Spleen (tissue), 13 donors: ENCODE data around the gene SNAPC1. TPM values are rescaled to one million over a fixed set of nuclear protein-coding genes. Genes with fewer than 3 reads are reported as not detected.

ENCODE experiments used
- DNase-seq: peaks from one replicate; pipeline ENCODE4 v3.0.0-alpha.2; 2020
- H3K27ac ChIP-seq, 8 donors: fragments of 200-600 bp; sonication (generic) in 7 of 8; 1 replicate in 4 of 8; 2 replicates in 4 of 8; pipeline versions ENCODE4 v1.5.0 to v1.8.0; 2016 to 2021; ENCODE audit warnings: inconsistent platforms in 4 of 8, mild to moderate bottlenecking in 4 of 8, moderate library complexity in 1 of 8
- H3K27me3 ChIP-seq, 7 donors: fragments of 200-600 bp; sonication (generic) in 6 of 7; replicated peaks in 1 of 7; 1 replicate in 4 of 7; 2 replicates in 3 of 7; pipeline versions ENCODE4 v1.5.0 to v1.8.0; 2016 to 2021; ENCODE audit warnings: inconsistent platforms in 3 of 7, mild to moderate bottlenecking in 1 of 7
- H3K36me3 ChIP-seq, 6 donors: fragments of 200-600 bp; sonication (generic) in 5 of 6; 1 replicate in 4 of 6; 2 replicates in 2 of 6; pipeline versions ENCODE4 v1.5.0 to v1.8.0; 2016 to 2021; ENCODE audit warnings: inconsistent platforms in 2 of 6
- H3K4me1 ChIP-seq, 6 donors: fragments of 200-600 bp; sonication (generic) in 5 of 6; 1 replicate in 3 of 6; 2 replicates in 3 of 6; pipeline versions ENCODE4 v1.5.0 to v1.8.0; 2016 to 2021; ENCODE audit warnings: inconsistent platforms in 3 of 6
- H3K4me3 ChIP-seq, 8 donors: fragments of 200-600 bp; sonication (generic) in 7 of 8; 1 replicate in 4 of 8; 2 replicates in 4 of 8; pipeline versions ENCODE4 v1.5.0 to v1.8.0; 2016 to 2021; ENCODE audit warnings: inconsistent platforms in 4 of 8, mild to moderate bottlenecking in 4 of 8, moderate library complexity in 2 of 8
- H3K9me3 ChIP-seq, 8 donors: fragments of 200-600 bp; sonication (generic) in 7 of 8; 1 replicate in 4 of 8; 2 replicates in 4 of 8; pipeline versions ENCODE4 v1.5.0 to v1.8.0; 2016 to 2021; ENCODE audit warnings: inconsistent platforms in 4 of 8
- POLR2A ChIP-seq, 3 donors: fragments of 450-650 bp; IDR thresholded peaks; one replicate each; pipeline ENCODE4 v1.5.1; 2017; ENCODE audit warnings: antibody characterized with exemption in 3 of 3, mild to moderate bottlenecking in 1 of 3
- POLR2AphosphoS5 ChIP-seq, 3 donors: sonication (generic); formaldehyde crosslinking; IDR thresholded peaks; one replicate each; pipeline ENCODE4 v1.5.1; 2017; ENCODE audit warnings: antibody characterized with exemption in 3 of 3
- WGBS, 5 donors: extraction: QIAGEN DNeasy Blood & Tissue Kit in 3 of 5; methylation state at CpG; one replicate each; pipeline versions ENCODE4 v1.1.5 to v1.1.7; 2013 to 2018; 5-methylcytosine and 5-hydroxymethylcytosine counted together
- intact Hi-C: fragments of 100-400 bp; cut with DNase I; formaldehyde crosslinking; loops from one replicate; pipeline ENCODE4 v1.15.0; 2023; ENCODE audit warnings: low total_unique reads
- long read RNA-seq, 2 donors: transcript quantifications; one replicate each; lab custom pipeline, GENCODE V29; 2026
- polyA plus RNA-seq, 3 donors: library from polyadenylated mRNA; stranded (reverse); fragments of 200-250 nt; gene quantifications; one replicate each; pipeline ENCODE4 v1.2.1, GENCODE V29; 2013
- total RNA-seq, 7 donors: library from RNA; depleted of rRNA in 3 of 7; stranded (reverse); fragments of >200 nt in 3 of 7; fragmentation: NEBNext Ultra II Directional in 4 of 7; extraction: Animal tissue kit (Norgen Biotek cat#: 25700) in 4 of 7; gene quantifications; one replicate each; pipeline versions ENCODE4 v1.1.0 to v1.2.1, GENCODE V29; 2016 to 2021
- TF ChIP-seq, protein P1 (sequence below), 11 experiments: fragments of 200-600 bp in 7 of 11; fragments of 450-650 bp in 4 of 11; sonication (generic) in 4 of 11; IDR thresholded peaks in 8 of 11; conservative IDR thresholded peaks in 3 of 11; 1 replicate in 7 of 11; 2 replicates in 4 of 11; pipeline versions ENCODE4 v1.4.0 to v1.8.0; 2016 to 2021; ENCODE audit warnings: antibody characterized with exemption in 11 of 11, inconsistent platforms in 4 of 11, mild to moderate bottlenecking in 1 of 11
- donor health status: healthy with polysubstance abuse.
- donor health status: DM: no; HTN: no; CAD: no; lungs with moderate emphysema.
- donor health status: DM: no; HTN: no; CAD: no.
- donor health status: Bipolar disorder and iron deficiency.
- donor health status: healthy.
- donor health status: DM: no; HTN: no; CAD: no.
- donor health status: DM: yes; HTN: yes; CAD: no.

SNAPC1 gene, protein sequence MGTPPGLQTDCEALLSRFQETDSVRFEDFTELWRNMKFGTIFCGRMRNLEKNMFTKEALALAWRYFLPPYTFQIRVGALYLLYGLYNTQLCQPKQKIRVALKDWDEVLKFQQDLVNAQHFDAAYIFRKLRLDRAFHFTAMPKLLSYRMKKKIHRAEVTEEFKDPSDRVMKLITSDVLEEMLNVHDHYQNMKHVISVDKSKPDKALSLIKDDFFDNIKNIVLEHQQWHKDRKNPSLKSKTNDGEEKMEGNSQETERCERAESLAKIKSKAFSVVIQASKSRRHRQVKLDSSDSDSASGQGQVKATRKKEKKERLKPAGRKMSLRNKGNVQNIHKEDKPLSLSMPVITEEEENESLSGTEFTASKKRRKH
- total RNA-seq (10 to 100 TPM in 1 of 7 donors, 1 to 10 TPM in 6; 4.8 to 12.2 (median 6.8) TPM), polyA plus RNA-seq (1 to 10 TPM; 3.3 to 5.3 (median 5.2) TPM)
- long read RNA-seq, donor 1, partial matches to known transcripts: 6 of 7 reads
- long read RNA-seq, donor 1, other reads (novel, unspliced or antisense): 0 of 7 reads
- long read RNA-seq, donor 2, partial matches to known transcripts: 0 of 1 reads
- long read RNA-seq, donor 2, other reads (novel, unspliced or antisense): 0 of 1 reads

DNA sequence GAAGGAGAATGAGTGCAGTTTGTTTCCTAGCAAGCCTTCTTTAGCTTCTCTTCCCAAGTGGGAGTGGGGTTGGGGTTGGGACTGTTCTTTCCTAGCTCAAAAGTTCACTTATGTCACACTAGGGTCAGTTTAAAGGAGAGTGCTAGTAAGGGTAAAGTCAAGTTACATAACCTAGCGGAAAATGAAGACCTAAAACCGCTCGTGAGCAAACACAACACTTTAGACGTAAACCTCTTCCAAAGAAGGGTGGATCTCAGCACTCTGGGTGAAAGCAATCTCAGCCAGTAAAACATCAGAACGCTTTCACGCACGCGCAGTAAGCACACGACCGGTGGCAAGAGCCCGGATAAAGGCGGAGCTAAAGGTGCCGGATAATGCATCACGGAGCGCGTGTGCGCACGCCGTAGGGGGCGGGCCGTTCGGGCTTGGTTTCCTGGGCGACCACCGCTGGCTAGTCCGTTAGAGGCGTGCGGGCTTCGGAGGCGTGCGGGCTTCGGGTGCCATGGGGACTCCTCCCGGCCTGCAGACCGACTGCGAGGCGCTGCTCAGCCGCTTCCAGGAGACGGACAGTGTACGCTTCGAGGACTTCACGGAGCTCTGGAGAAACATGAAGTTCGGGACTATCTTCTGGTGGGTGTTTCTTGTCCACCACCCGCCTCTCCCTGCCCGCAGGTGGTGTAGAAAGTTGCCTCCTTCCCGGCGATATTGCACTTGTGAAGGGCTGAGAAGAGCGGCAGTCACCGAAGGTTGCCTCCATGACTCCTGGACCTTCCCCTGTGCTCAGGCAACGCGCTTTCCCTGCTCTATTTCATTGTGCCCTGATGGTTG, at the start of gene SNAPC1:
Gene SNAPC1, plus strand, starts transcription at position 462 of the 828 bp plus-strand sequence. Its CDS starts 41 bp downstream, at position 503.
- peak within 1 kb of the TSS; percentile 87 to 97 (median 93) for H3K27ac ChIP-seq
- H3K9me3 ChIP-seq: no peaks in the 10 kb centered on the region
- peaks cover 0 to 49% (median 37%) of the 10 kb centered on the region in 6 donors for H3K4me1 ChIP-seq
- peak; percentile 99 for DNase-seq
- WGBS, 5 donors: 0 to 1% (median 0%) methylated on average over 42 to 49 of the region's 49 CpGs
- H3K36me3 ChIP-seq: peaks cover 0 to 3% (median under 1%) of the 10 kb centered on the region in 6 donors
- no peaks in the 10 kb centered on the region for H3K27me3 ChIP-seq
- H3K4me3 ChIP-seq: peak within 1 kb of the TSS; percentile 76 to 92 (median 84)
- intact Hi-C loops: no loop called here
- TF ChIP-seq, protein P1, sequence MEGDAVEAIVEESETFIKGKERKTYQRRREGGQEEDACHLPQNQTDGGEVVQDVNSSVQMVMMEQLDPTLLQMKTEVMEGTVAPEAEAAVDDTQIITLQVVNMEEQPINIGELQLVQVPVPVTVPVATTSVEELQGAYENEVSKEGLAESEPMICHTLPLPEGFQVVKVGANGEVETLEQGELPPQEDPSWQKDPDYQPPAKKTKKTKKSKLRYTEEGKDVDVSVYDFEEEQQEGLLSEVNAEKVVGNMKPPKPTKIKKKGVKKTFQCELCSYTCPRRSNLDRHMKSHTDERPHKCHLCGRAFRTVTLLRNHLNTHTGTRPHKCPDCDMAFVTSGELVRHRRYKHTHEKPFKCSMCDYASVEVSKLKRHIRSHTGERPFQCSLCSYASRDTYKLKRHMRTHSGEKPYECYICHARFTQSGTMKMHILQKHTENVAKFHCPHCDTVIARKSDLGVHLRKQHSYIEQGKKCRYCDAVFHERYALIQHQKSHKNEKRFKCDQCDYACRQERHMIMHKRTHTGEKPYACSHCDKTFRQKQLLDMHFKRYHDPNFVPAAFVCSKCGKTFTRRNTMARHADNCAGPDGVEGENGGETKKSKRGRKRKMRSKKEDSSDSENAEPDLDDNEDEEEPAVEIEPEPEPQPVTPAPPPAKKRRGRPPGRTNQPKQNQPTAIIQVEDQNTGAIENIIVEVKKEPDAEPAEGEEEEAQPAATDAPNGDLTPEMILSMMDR (IDR thresholded peaks at IDR 0.05 in 8 of 11, conservative IDR thresholded peaks at IDR 0.05 in 3 of 11): no peak
- TF ChIP-seq POLR2AphosphoS5 (IDR thresholded peaks at IDR 0.05) (peak; percentile 92 to 97 (median 96)), POLR2A (IDR thresholded peaks at IDR 0.05) (peak in 1 of 3 donors; percentile 85)

DNA sequence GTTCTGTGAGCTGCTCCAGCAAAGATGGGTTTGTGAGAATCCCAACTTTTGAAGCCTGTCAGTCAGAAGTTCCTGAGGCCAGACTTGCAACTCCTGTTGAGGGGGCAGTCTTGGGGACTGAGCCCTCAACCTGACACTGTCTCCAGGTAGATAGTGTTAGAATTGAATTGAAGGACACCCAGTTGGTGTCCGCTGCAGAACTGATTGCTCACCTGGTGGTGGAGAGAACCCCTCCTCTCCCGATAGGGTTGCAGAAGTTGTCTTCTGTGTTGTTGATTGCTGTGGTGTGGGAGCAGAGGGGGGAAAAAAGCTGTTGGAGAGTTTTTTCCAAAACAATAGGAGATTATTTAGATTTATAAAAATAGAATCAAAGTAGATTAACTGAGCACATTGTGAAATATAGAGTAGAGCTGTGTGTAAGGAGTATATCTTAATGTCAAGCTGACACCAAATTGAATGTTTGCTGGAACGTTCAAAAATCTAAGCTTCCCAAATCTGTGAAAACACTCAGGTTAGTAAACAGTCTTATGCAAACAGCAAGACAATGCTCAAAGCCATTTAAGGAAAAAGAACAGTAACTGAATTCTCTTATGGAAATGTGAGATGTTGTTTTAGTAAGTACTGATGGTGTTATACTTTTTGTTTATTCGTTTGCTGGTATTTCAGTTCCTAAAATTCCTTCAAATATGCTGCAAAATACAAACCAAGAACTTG, 48.3 kb upstream of the SNAPC1 start:
- intact Hi-C loops: loop anchor here (10.0 kb wide), 1 partner anchor 129 kb away; no protein-coding TSS in a partner anchor
- TF ChIP-seq, protein P1 (IDR thresholded peaks at IDR 0.05 in 8 of 11, conservative IDR thresholded peaks at IDR 0.05 in 3 of 11): no peak
- no peak for TF ChIP-seq POLR2A (IDR thresholded peaks at IDR 0.05)
- peak in 1 of 3 donors; percentile 52 for TF ChIP-seq POLR2AphosphoS5 (IDR thresholded peaks at IDR 0.05)
- 56 to 65% (median 64%) methylated on average over 4 of the region's 4 CpGs for WGBS, 5 donors
- H3K4me1 ChIP-seq: peaks cover 61 to 100% (median 98%) of the 10 kb centered on the region in 6 donors
- no peaks in the 10 kb centered on the region for H3K9me3 ChIP-seq
- peak overlapping the region; percentile 1 to 81 (median 70) for H3K27ac ChIP-seq
- no peaks in the 10 kb centered on the region for H3K36me3 ChIP-seq
- H3K4me3 ChIP-seq: no peak overlapping the region
- no peaks in the 10 kb centered on the region for H3K27me3 ChIP-seq
- DNase-seq: no peak

DNA sequence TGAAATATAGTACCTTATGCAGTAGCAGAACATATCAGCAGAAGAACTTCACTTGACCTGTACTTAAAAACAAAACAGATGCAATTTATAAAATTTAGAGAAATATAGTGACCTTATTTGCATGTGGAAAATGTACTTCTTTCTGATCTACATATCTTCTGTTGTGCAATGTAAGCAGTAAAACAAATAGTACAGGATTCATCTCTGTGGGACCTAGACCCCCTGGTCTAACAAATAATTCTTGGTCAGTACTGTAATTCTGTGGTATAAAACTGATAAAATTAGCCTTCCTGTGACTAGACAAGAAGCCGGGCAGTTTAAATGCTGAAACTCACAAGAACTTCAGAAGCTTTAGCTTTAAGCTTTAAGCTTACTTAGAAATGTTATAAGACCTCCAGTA, 45.3 kb upstream of the SNAPC1 start:
- TF ChIP-seq POLR2AphosphoS5 (IDR thresholded peaks at IDR 0.05) (no peak), POLR2A (IDR thresholded peaks at IDR 0.05) (no peak)
- TF ChIP-seq, protein P1 (IDR thresholded peaks at IDR 0.05 in 8 of 11, conservative IDR thresholded peaks at IDR 0.05 in 3 of 11): no peak
- H3K27me3 ChIP-seq: no peaks in the 10 kb centered on the region
- WGBS, 5 donors: 15 to 41% (median 27%) methylated on average over 1 of the region's 1 CpG
- H3K4me3 ChIP-seq: no peak overlapping the region
- peaks cover 0 to 14% (median 5%) of the 10 kb centered on the region in 6 donors for H3K36me3 ChIP-seq
- peaks cover 61 to 100% (median 93%) of the 10 kb centered on the region in 6 donors for H3K4me1 ChIP-seq
- intact Hi-C loops: loop anchor here (10.0 kb wide), 1 partner anchor 132 kb away; no protein-coding TSS in a partner anchor
- no peak for DNase-seq
- peak overlapping the region in 7 of 8 donors; percentile 22 to 81 (median 57) for H3K27ac ChIP-seq
- H3K9me3 ChIP-seq: no peaks in the 10 kb centered on the region
